H9 (cell line): Measurements from ENCODE around the gene WDR89. TPM values are rescaled to one million over a fixed set of nuclear protein-coding genes. Genes with fewer than 3 reads are reported as not detected.

Experiments used
- DNase-seq: peaks from one replicate; pipeline ENCODE4 v3.0.0-alpha.2; 2017
- H2AFZ ChIP-seq: one replicate; pipeline ENCODE4 v1.6.1; 2013; ENCODE audit warnings: mild to moderate bottlenecking, low read length, control low read depth, moderate library complexity
- H2AK5ac ChIP-seq: 2 replicates; pipeline ENCODE4 v1.6.1; 2013; ENCODE audit warnings: low read length, control low read depth, mixed read lengths; ENCODE audit not compliant: insufficient read length
- H2BK120ac ChIP-seq: one replicate; pipeline ENCODE4 v1.6.1; 2013; ENCODE audit warnings: low read depth, mild to moderate bottlenecking, low read length, control low read depth, inconsistent platforms; ENCODE audit not compliant: poor library complexity, severe bottlenecking
- H2BK12ac ChIP-seq: 2 replicates; pipeline ENCODE4 v1.6.1; 2013; ENCODE audit warnings: low read length, control low read depth, mixed read lengths, low read depth; ENCODE audit not compliant: insufficient read length
- H2BK15ac ChIP-seq: 2 replicates; pipeline ENCODE4 v1.6.1; 2013; ENCODE audit warnings: low read depth, low read length, control low read depth
- H2BK20ac ChIP-seq: one replicate; pipeline ENCODE4 v1.6.1; 2013; ENCODE audit warnings: low read depth, mild to moderate bottlenecking, low read length, control low read depth, inconsistent platforms; ENCODE audit not compliant: poor library complexity, severe bottlenecking
- H2BK5ac ChIP-seq: 2 replicates; pipeline ENCODE4 v1.6.1; 2013; ENCODE audit warnings: low read length, control low read depth, mixed read lengths; ENCODE audit not compliant: insufficient read length
- H3K14ac ChIP-seq: 2 replicates; pipeline ENCODE4 v1.6.1; 2013; ENCODE audit warnings: low read length, control low read depth; ENCODE audit not compliant: insufficient read depth
- H3K18ac ChIP-seq: 2 replicates; pipeline ENCODE4 v1.6.1; 2013; ENCODE audit warnings: low read depth, mild to moderate bottlenecking, mixed read lengths, low read length, control low read depth; ENCODE audit not compliant: insufficient read length
- H3K23ac ChIP-seq: 2 replicates; pipeline ENCODE4 v1.6.1; 2013; ENCODE audit warnings: low read length, control low read depth, mixed read lengths, low read depth; ENCODE audit not compliant: insufficient read length
- H3K23me2 ChIP-seq: 2 replicates; pipeline ENCODE4 v1.6.1; 2013; ENCODE audit warnings: low read depth, mild to moderate bottlenecking, mixed read lengths, low read length, control low read depth; ENCODE audit not compliant: insufficient read length, poor library complexity, severe bottlenecking
- H3K27ac ChIP-seq: 2 replicates; pipeline ENCODE4 v1.5.1; 2013; ENCODE audit warnings: low read length, control low read depth, mixed read lengths, low read depth; ENCODE audit not compliant: insufficient read length
- H3K27me3 ChIP-seq: 2 replicates; pipeline ENCODE4 v1.6.1; 2013; ENCODE audit warnings: low read length, control low read depth, inconsistent platforms; ENCODE audit not compliant: insufficient read depth
- H3K4ac ChIP-seq: 2 replicates; pipeline ENCODE4 v1.6.1; 2013; ENCODE audit warnings: low read depth, mild to moderate bottlenecking, control low read depth, inconsistent platforms, low read length, moderate library complexity
- H3K4me1 ChIP-seq: 2 replicates; pipeline ENCODE4 v1.6.1; 2013; ENCODE audit warnings: low read length, control low read depth, inconsistent platforms; ENCODE audit not compliant: insufficient read depth
- H3K4me2 ChIP-seq: 2 replicates; pipeline ENCODE4 v1.6.1; 2013; ENCODE audit warnings: low read length, control low read depth, mixed read lengths; ENCODE audit not compliant: insufficient read length, insufficient read depth
- H3K56ac ChIP-seq: 2 replicates; pipeline ENCODE4 v1.6.1; 2013; ENCODE audit warnings: low read depth, mild to moderate bottlenecking, mixed read lengths, low read length, control low read depth; ENCODE audit not compliant: insufficient read length
- H3K79me1 ChIP-seq: 2 replicates; pipeline ENCODE4 v1.6.1; 2013; ENCODE audit warnings: low read depth, mild to moderate bottlenecking, moderate library complexity, low read length, control low read depth, inconsistent platforms; ENCODE audit not compliant: insufficient read depth, poor library complexity, severe bottlenecking
- H3K79me2 ChIP-seq: 2 replicates; pipeline ENCODE4 v1.6.1; 2013; ENCODE audit warnings: low read length, control low read depth, inconsistent platforms; ENCODE audit not compliant: insufficient read depth
- H3K9ac ChIP-seq: 2 replicates; pipeline ENCODE4 v1.6.1; 2013; ENCODE audit warnings: low read length, control low read depth, mixed read lengths; ENCODE audit not compliant: insufficient read length; ENCODE audit errors: extremely low read depth
- H3K9me3 ChIP-seq: one replicate; pipeline ENCODE4 v1.6.1; 2013; ENCODE audit warnings: low read depth, low read length, inconsistent platforms; ENCODE audit not compliant: control insufficient read depth
- H3T11ph ChIP-seq: one replicate; pipeline ENCODE4 v1.6.1; 2013; ENCODE audit warnings: mild to moderate bottlenecking, low read length, control low read depth, inconsistent platforms
- H4K20me1 ChIP-seq: one replicate; pipeline ENCODE4 v1.6.1; 2013; ENCODE audit not compliant: control insufficient read depth, insufficient read length, insufficient read depth
- H4K5ac ChIP-seq: 2 replicates; pipeline ENCODE4 v1.6.1; 2013; ENCODE audit warnings: low read depth, mild to moderate bottlenecking, mixed read lengths, low read length, control low read depth; ENCODE audit not compliant: insufficient read length
- H4K8ac ChIP-seq: replicated peaks from 2 replicates; pipeline ENCODE4 v1.6.1; 2013; ENCODE audit warnings: low read length, control low read depth, mixed read lengths, low read depth; ENCODE audit not compliant: insufficient read length
- H4K91ac ChIP-seq: 2 replicates; pipeline ENCODE4 v1.6.1; 2013; ENCODE audit warnings: low read depth, mild to moderate bottlenecking, moderate library complexity, mixed read lengths, low read length, control low read depth; ENCODE audit not compliant: insufficient read length
- H3K27ac Mint-ChIP-seq, 3 experiments: 2 replicates in 2 of 3; 3 replicates in 1 of 3; pipeline ENCODE4 v1.8.0; 2020 to 2021; ENCODE audit warnings: mixed read lengths in 3 of 3, mild to moderate bottlenecking in 1 of 3, moderate library complexity in 1 of 3
- H3K27me3 Mint-ChIP-seq: 2 replicates; pipeline ENCODE4 v1.8.0; 2021; ENCODE audit warnings: low read depth, mild to moderate bottlenecking, moderate library complexity, mixed read lengths
- H3K36me3 Mint-ChIP-seq, 3 experiments: 2 replicates in 2 of 3; 3 replicates in 1 of 3; pipeline ENCODE4 v1.8.0; 2020 to 2021; ENCODE audit warnings: low read depth in 3 of 3, mixed read lengths in 3 of 3; ENCODE audit not compliant: insufficient read depth in 1 of 3
- H3K4me1 Mint-ChIP-seq, 2 experiments: 2 replicates each; pipeline ENCODE4 v1.8.0; 2020; ENCODE audit warnings: mixed read lengths in 2 of 2
- H3K4me3 Mint-ChIP-seq, 2 experiments: 2 replicates in 1 of 2; 3 replicates in 1 of 2; pipeline ENCODE4 v1.8.0; 2020 to 2021; ENCODE audit warnings: mild to moderate bottlenecking in 2 of 2, mixed read lengths in 2 of 2, moderate library complexity in 1 of 2
- H3K9me3 Mint-ChIP-seq, 2 experiments: 2 replicates in 1 of 2; 3 replicates in 1 of 2; pipeline ENCODE4 v1.8.0; 2020; ENCODE audit warnings: mild to moderate bottlenecking in 2 of 2, mixed read lengths in 2 of 2, moderate library complexity in 1 of 2
- WGBS: extraction: QIAGEN DNeasy Blood & Tissue Kit; methylation state at CpG from one replicate; pipeline ENCODE4 v1.1.7; 2013; ENCODE audit warnings: missing lambda C conversion rate, low lambda C conversion rate, mixed read lengths; ENCODE audit not compliant: insufficient read length; ENCODE audit errors: extremely low coverage; 5-methylcytosine and 5-hydroxymethylcytosine counted together
- total RNA-seq: library from RNA; stranded (reverse); gene quantifications from 2 replicates; pipeline ENCODE4 v1.2.1, GENCODE V29; 2021
- TF ChIP-seq, protein P1 (sequence below): fragments of 200-600 bp; sonication (generic); conservative IDR thresholded peaks from 3 replicates; pipeline ENCODE4 v1.8.0; 2021; ENCODE audit warnings: antibody characterized with exemption, mild to moderate bottlenecking

Gene WDR89
- total RNA-seq, 1 experiment from 2014 or later, result 24.0 TPM

DNA sequence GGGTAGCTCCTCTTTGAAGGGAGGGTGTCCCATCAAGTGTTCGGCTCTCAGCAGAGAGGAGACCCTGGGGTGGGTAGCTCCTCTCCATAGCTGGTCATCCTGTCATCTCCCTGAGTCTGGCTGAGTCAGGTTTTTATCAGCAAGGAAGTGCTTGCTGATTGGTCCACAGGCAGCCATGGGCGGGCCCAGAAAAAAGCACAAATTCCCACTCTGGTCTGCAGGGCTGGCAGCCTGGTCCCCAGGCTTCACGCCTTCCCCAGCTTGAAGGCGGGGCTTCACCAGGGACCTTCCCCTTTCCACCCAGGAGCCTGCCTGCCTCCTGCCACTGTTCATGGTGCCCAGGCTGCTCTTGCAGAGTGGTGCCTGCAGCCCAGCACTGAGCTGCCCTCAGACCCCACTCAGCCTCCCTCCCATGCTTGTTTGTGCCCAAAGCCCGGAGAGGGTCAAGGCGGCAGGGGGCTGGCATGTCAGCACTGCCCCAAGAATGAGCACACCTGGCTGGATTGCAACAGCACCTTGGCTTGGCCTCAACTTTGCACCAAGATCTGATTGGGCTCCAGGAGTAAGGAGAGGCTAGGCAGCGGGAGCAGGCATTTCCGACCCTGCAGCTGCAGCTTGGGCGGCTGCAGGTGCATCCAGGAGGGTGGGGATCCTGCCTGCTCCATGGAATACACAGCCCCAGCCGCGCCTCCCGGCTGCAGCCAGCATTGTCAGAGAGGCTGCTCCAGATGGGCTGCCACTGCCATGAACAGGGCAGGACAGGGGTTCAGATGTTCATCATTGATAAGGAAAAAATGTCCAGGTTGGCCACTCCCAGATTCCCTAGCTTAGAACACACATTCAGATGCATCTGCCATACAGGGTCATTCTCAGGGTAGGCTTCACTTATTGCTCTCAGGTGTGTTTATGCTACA, 22.0 kb upstream of the WDR89 start:
- H3K36me3 Mint-ChIP-seq, result peaks cover 0 to 1% (median 0%) of the 10 kb centered on the region in 3 experiments; a peak in 2 of 7 replicates
- no peak overlapping the region for H3K4me2 ChIP-seq
- no peaks in the 10 kb centered on the region for H3K79me2 ChIP-seq
- no peak overlapping the region for H2BK12ac ChIP-seq
- H3K4me1 ChIP-seq, result no peaks in the 10 kb centered on the region
- no peaks in the 10 kb centered on the region for H3K4me1 Mint-ChIP-seq
- no peak overlapping the region for H3K27ac ChIP-seq
- no peak overlapping the region for H3K18ac ChIP-seq
- no peak overlapping the region for H2BK120ac ChIP-seq
- no peaks in the 10 kb centered on the region for H3K27me3 ChIP-seq
- no peak overlapping the region for H3K23ac ChIP-seq
- no peaks in the 10 kb centered on the region for H3K23me2 ChIP-seq
- H3K56ac ChIP-seq, result no peak overlapping the region
- no peaks in the 10 kb centered on the region for H4K20me1 ChIP-seq
- no peaks in the 10 kb centered on the region; the same call in 1 of the 2 replicates for H3K27me3 Mint-ChIP-seq
- H3K4ac ChIP-seq, result no peak overlapping the region
- no peak overlapping the region for H2AK5ac ChIP-seq
- H3K9me3 Mint-ChIP-seq, result no peaks in the 10 kb centered on the region
- no peak overlapping the region for H2BK20ac ChIP-seq
- H3K9me3 ChIP-seq, result no peaks in the 10 kb centered on the region
- H2AFZ ChIP-seq, result no peak overlapping the region
- no peaks in the 10 kb centered on the region for H3K79me1 ChIP-seq
- H3K4me3 Mint-ChIP-seq, result no peak overlapping the region
- no peak overlapping the region for H2BK15ac ChIP-seq
- H4K91ac ChIP-seq, result no peak overlapping the region
- no peak overlapping the region for H3K9ac ChIP-seq
- no CpG with 5 or more reads among the region's 12 CpGs for WGBS
- no peak overlapping the region for H3K14ac ChIP-seq
- H4K5ac ChIP-seq, result no peak overlapping the region
- H2BK5ac ChIP-seq, result no peak overlapping the region
- TF ChIP-seq, protein P1, sequence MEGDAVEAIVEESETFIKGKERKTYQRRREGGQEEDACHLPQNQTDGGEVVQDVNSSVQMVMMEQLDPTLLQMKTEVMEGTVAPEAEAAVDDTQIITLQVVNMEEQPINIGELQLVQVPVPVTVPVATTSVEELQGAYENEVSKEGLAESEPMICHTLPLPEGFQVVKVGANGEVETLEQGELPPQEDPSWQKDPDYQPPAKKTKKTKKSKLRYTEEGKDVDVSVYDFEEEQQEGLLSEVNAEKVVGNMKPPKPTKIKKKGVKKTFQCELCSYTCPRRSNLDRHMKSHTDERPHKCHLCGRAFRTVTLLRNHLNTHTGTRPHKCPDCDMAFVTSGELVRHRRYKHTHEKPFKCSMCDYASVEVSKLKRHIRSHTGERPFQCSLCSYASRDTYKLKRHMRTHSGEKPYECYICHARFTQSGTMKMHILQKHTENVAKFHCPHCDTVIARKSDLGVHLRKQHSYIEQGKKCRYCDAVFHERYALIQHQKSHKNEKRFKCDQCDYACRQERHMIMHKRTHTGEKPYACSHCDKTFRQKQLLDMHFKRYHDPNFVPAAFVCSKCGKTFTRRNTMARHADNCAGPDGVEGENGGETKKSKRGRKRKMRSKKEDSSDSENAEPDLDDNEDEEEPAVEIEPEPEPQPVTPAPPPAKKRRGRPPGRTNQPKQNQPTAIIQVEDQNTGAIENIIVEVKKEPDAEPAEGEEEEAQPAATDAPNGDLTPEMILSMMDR, result no peak
- no peak for DNase-seq
- H3T11ph ChIP-seq, result no peak overlapping the region
- no peak overlapping the region for H3K27ac Mint-ChIP-seq
- no peak overlapping the region for H4K8ac ChIP-seq
